H9 (cell line): ENCODE data around the gene LRRC28. TPM values are rescaled to one million over a fixed set of nuclear protein-coding genes. Genes with fewer than 3 reads are reported as not detected.

Experiments
- DNase-seq: peaks from one replicate; pipeline ENCODE4 v3.0.0-alpha.2; 2017
- H2AFZ ChIP-seq: one replicate; pipeline ENCODE4 v1.6.1; 2013; ENCODE audit warnings: mild to moderate bottlenecking, low read length, control low read depth, moderate library complexity
- H2AK5ac ChIP-seq: 2 replicates; pipeline ENCODE4 v1.6.1; 2013; ENCODE audit warnings: low read length, control low read depth, mixed read lengths; ENCODE audit not compliant: insufficient read length
- H2BK120ac ChIP-seq: one replicate; pipeline ENCODE4 v1.6.1; 2013; ENCODE audit warnings: low read depth, mild to moderate bottlenecking, low read length, control low read depth, inconsistent platforms; ENCODE audit not compliant: poor library complexity, severe bottlenecking
- H2BK12ac ChIP-seq: 2 replicates; pipeline ENCODE4 v1.6.1; 2013; ENCODE audit warnings: low read length, control low read depth, mixed read lengths, low read depth; ENCODE audit not compliant: insufficient read length
- H2BK15ac ChIP-seq: 2 replicates; pipeline ENCODE4 v1.6.1; 2013; ENCODE audit warnings: low read depth, low read length, control low read depth
- H2BK20ac ChIP-seq: one replicate; pipeline ENCODE4 v1.6.1; 2013; ENCODE audit warnings: low read depth, mild to moderate bottlenecking, low read length, control low read depth, inconsistent platforms; ENCODE audit not compliant: poor library complexity, severe bottlenecking
- H2BK5ac ChIP-seq: 2 replicates; pipeline ENCODE4 v1.6.1; 2013; ENCODE audit warnings: low read length, control low read depth, mixed read lengths; ENCODE audit not compliant: insufficient read length
- H3K14ac ChIP-seq: 2 replicates; pipeline ENCODE4 v1.6.1; 2013; ENCODE audit warnings: low read length, control low read depth; ENCODE audit not compliant: insufficient read depth
- H3K18ac ChIP-seq: 2 replicates; pipeline ENCODE4 v1.6.1; 2013; ENCODE audit warnings: low read depth, mild to moderate bottlenecking, mixed read lengths, low read length, control low read depth; ENCODE audit not compliant: insufficient read length
- H3K23ac ChIP-seq: 2 replicates; pipeline ENCODE4 v1.6.1; 2013; ENCODE audit warnings: low read length, control low read depth, mixed read lengths, low read depth; ENCODE audit not compliant: insufficient read length
- H3K23me2 ChIP-seq: 2 replicates; pipeline ENCODE4 v1.6.1; 2013; ENCODE audit warnings: low read depth, mild to moderate bottlenecking, mixed read lengths, low read length, control low read depth; ENCODE audit not compliant: insufficient read length, poor library complexity, severe bottlenecking
- H3K27ac ChIP-seq: 2 replicates; pipeline ENCODE4 v1.5.1; 2013; ENCODE audit warnings: low read length, control low read depth, mixed read lengths, low read depth; ENCODE audit not compliant: insufficient read length
- H3K27me3 ChIP-seq: 2 replicates; pipeline ENCODE4 v1.6.1; 2013; ENCODE audit warnings: low read length, control low read depth, inconsistent platforms; ENCODE audit not compliant: insufficient read depth
- H3K4ac ChIP-seq: 2 replicates; pipeline ENCODE4 v1.6.1; 2013; ENCODE audit warnings: low read depth, mild to moderate bottlenecking, control low read depth, inconsistent platforms, low read length, moderate library complexity
- H3K4me1 ChIP-seq: 2 replicates; pipeline ENCODE4 v1.6.1; 2013; ENCODE audit warnings: low read length, control low read depth, inconsistent platforms; ENCODE audit not compliant: insufficient read depth
- H3K4me2 ChIP-seq: 2 replicates; pipeline ENCODE4 v1.6.1; 2013; ENCODE audit warnings: low read length, control low read depth, mixed read lengths; ENCODE audit not compliant: insufficient read length, insufficient read depth
- H3K56ac ChIP-seq: 2 replicates; pipeline ENCODE4 v1.6.1; 2013; ENCODE audit warnings: low read depth, mild to moderate bottlenecking, mixed read lengths, low read length, control low read depth; ENCODE audit not compliant: insufficient read length
- H3K79me1 ChIP-seq: 2 replicates; pipeline ENCODE4 v1.6.1; 2013; ENCODE audit warnings: low read depth, mild to moderate bottlenecking, moderate library complexity, low read length, control low read depth, inconsistent platforms; ENCODE audit not compliant: insufficient read depth, poor library complexity, severe bottlenecking
- H3K79me2 ChIP-seq: 2 replicates; pipeline ENCODE4 v1.6.1; 2013; ENCODE audit warnings: low read length, control low read depth, inconsistent platforms; ENCODE audit not compliant: insufficient read depth
- H3K9ac ChIP-seq: 2 replicates; pipeline ENCODE4 v1.6.1; 2013; ENCODE audit warnings: low read length, control low read depth, mixed read lengths; ENCODE audit not compliant: insufficient read length; ENCODE audit errors: extremely low read depth
- H3K9me3 ChIP-seq: one replicate; pipeline ENCODE4 v1.6.1; 2013; ENCODE audit warnings: low read depth, low read length, inconsistent platforms; ENCODE audit not compliant: control insufficient read depth
- H3T11ph ChIP-seq: one replicate; pipeline ENCODE4 v1.6.1; 2013; ENCODE audit warnings: mild to moderate bottlenecking, low read length, control low read depth, inconsistent platforms
- H4K20me1 ChIP-seq: one replicate; pipeline ENCODE4 v1.6.1; 2013; ENCODE audit not compliant: control insufficient read depth, insufficient read length, insufficient read depth
- H4K5ac ChIP-seq: 2 replicates; pipeline ENCODE4 v1.6.1; 2013; ENCODE audit warnings: low read depth, mild to moderate bottlenecking, mixed read lengths, low read length, control low read depth; ENCODE audit not compliant: insufficient read length
- H4K8ac ChIP-seq: replicated peaks from 2 replicates; pipeline ENCODE4 v1.6.1; 2013; ENCODE audit warnings: low read length, control low read depth, mixed read lengths, low read depth; ENCODE audit not compliant: insufficient read length
- H4K91ac ChIP-seq: 2 replicates; pipeline ENCODE4 v1.6.1; 2013; ENCODE audit warnings: low read depth, mild to moderate bottlenecking, moderate library complexity, mixed read lengths, low read length, control low read depth; ENCODE audit not compliant: insufficient read length
- H3K27ac Mint-ChIP-seq, 3 experiments: 2 replicates in 2 of 3; 3 replicates in 1 of 3; pipeline ENCODE4 v1.8.0; 2020 to 2021; ENCODE audit warnings: mixed read lengths in 3 of 3, mild to moderate bottlenecking in 1 of 3, moderate library complexity in 1 of 3
- H3K27me3 Mint-ChIP-seq: 2 replicates; pipeline ENCODE4 v1.8.0; 2021; ENCODE audit warnings: low read depth, mild to moderate bottlenecking, moderate library complexity, mixed read lengths
- H3K36me3 Mint-ChIP-seq, 3 experiments: 2 replicates in 2 of 3; 3 replicates in 1 of 3; pipeline ENCODE4 v1.8.0; 2020 to 2021; ENCODE audit warnings: low read depth in 3 of 3, mixed read lengths in 3 of 3; ENCODE audit not compliant: insufficient read depth in 1 of 3
- H3K4me1 Mint-ChIP-seq, 2 experiments: 2 replicates each; pipeline ENCODE4 v1.8.0; 2020; ENCODE audit warnings: mixed read lengths in 2 of 2
- H3K4me3 Mint-ChIP-seq, 2 experiments: 2 replicates in 1 of 2; 3 replicates in 1 of 2; pipeline ENCODE4 v1.8.0; 2020 to 2021; ENCODE audit warnings: mild to moderate bottlenecking in 2 of 2, mixed read lengths in 2 of 2, moderate library complexity in 1 of 2
- H3K9me3 Mint-ChIP-seq, 2 experiments: 2 replicates in 1 of 2; 3 replicates in 1 of 2; pipeline ENCODE4 v1.8.0; 2020; ENCODE audit warnings: mild to moderate bottlenecking in 2 of 2, mixed read lengths in 2 of 2, moderate library complexity in 1 of 2
- CTCF ChIP-seq: fragments of 200-600 bp; sonication (generic); conservative IDR thresholded peaks from 3 replicates; pipeline ENCODE4 v1.8.0; 2021; ENCODE audit warnings: antibody characterized with exemption, mild to moderate bottlenecking
- WGBS: extraction: QIAGEN DNeasy Blood & Tissue Kit; methylation state at CpG from one replicate; pipeline ENCODE4 v1.1.7; 2013; ENCODE audit warnings: missing lambda C conversion rate, low lambda C conversion rate, mixed read lengths; ENCODE audit not compliant: insufficient read length; ENCODE audit errors: extremely low coverage; 5-methylcytosine and 5-hydroxymethylcytosine counted together
- total RNA-seq: library from RNA; stranded (reverse); gene quantifications from 2 replicates; pipeline ENCODE4 v1.2.1, GENCODE V29; 2021

Gene LRRC28
- total RNA-seq, 1 experiment from 2014 or later: 17.6 TPM

DNA sequence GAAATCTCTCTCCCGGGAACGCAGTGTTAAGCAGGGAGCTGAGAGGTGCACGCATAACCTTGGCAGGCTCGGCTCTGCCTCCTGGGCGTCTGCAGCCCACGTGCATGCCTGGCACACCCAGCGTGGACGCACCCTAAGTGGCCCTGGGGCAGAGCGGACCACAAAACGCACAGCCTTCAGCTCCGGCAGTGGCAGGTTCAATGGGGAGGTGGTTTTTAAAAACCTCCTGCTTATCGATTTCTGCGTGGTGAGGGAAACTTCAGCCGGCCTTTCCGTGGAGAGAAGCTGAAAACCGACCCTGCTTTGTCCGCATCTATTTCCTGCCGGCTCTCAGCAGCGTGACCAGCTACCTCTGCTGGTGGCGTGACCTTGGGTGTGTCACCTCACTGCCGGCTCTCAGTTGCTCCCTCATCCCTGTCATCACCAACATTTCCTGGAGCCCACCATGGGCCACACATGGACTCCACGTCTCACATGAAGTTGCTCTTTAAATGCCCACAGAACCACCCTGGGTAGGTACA, 179.7 kb downstream of the LRRC28 start:
- no peaks in the 10 kb centered on the region for H3K4me1 ChIP-seq
- no peak overlapping the region for H2AK5ac ChIP-seq
- no peaks in the 10 kb centered on the region for H3K27me3 ChIP-seq
- H2BK5ac ChIP-seq: no peak overlapping the region
- H4K5ac ChIP-seq: no peak overlapping the region
- Mint-ChIP-seq H3K27me3 (no peaks in the 10 kb centered on the region), H3K27ac (no peak overlapping the region; a peak in 1 of 7 replicates), H3K9me3 (no peaks in the 10 kb centered on the region), H3K4me1 (peaks cover 2 to 20% of the 10 kb centered on the region in 2 experiments; a peak in 3 of 4 replicates), H3K36me3 (no peaks in the 10 kb centered on the region), H3K4me3 (no peak overlapping the region)
- H3K9ac ChIP-seq: no peak overlapping the region
- no peak overlapping the region for H2AFZ ChIP-seq
- no CpG with 5 or more reads among the region's 22 CpGs for WGBS
- H4K20me1 ChIP-seq: peaks cover 4% of the 10 kb centered on the region
- no peak for DNase-seq
- H3K56ac ChIP-seq: no peak overlapping the region
- H3K18ac ChIP-seq: no peak overlapping the region
- TF ChIP-seq CTCF: no peak
- no peak overlapping the region for H2BK12ac ChIP-seq
- no peak overlapping the region for H3T11ph ChIP-seq
- no peak overlapping the region for H4K8ac ChIP-seq
- no peak overlapping the region for H3K27ac ChIP-seq
- H3K14ac ChIP-seq: no peak overlapping the region; the same call in 1 of the 2 replicates
- H3K4me2 ChIP-seq: no peak overlapping the region
- H3K23me2 ChIP-seq: no peaks in the 10 kb centered on the region
- H2BK15ac ChIP-seq: no peak overlapping the region
- no peak overlapping the region for H3K4ac ChIP-seq
- no peaks in the 10 kb centered on the region for H3K79me2 ChIP-seq
- H3K79me1 ChIP-seq: no peaks in the 10 kb centered on the region
- H2BK120ac ChIP-seq: no peak overlapping the region
- no peak overlapping the region for H3K23ac ChIP-seq
- H3K9me3 ChIP-seq: no peaks in the 10 kb centered on the region
- no peak overlapping the region for H4K91ac ChIP-seq
- no peak overlapping the region for H2BK20ac ChIP-seq
